Measurements from ENCODE around the gene TCL1B.

Gene TCL1B

DNA sequence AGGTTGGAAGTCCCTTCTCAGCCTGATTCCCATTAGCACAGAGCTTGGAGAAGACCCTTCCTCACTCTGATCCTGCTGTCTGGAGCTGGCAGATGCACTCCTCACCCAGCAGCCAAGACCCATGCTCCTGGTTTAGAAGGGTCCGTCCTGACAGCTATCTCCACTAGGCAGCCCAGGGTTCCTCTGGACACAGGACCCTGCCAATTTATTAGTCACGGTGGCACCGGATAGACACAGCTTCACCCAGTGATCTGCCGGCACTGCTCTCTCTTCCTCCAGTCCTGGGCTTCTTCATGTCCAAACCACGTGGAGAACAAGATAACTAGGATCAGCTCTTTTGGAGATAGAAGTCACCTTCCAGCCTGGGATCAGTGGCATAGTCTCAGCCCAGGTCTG, 26.2 kb upstream of the TCL1B start:
- DNase-seq = no peak
- no peak overlapping the region for H2AFZ ChIP-seq (ENCODE audit: low read depth, low read length)
- no peak overlapping the region for H2BK15ac ChIP-seq (ENCODE audit: low read depth, poor library complexity, severe bottlenecking)
- no peaks in the 10 kb centered on the region for H3K36me3 ChIP-seq (ENCODE audit: control insufficient read depth in 1 of 2, insufficient read depth in 2 of 2, low read depth in 1 of 2, low read length in 2 of 2)
- no peaks in the 10 kb centered on the region for H3K4me1 ChIP-seq (ENCODE audit: control insufficient read depth, insufficient read depth, low read depth, low read length)
- H3K14ac ChIP-seq (ENCODE audit: low read length in 2 of 2) = no peak overlapping the region
- no peak overlapping the region for H3K27ac ChIP-seq (ENCODE audit: low read length, poor library complexity, severe bottlenecking)
- no peak overlapping the region for H3K4me3 ChIP-seq (ENCODE audit: insufficient read depth in 1 of 2, low read depth in 1 of 2, low read length in 2 of 2)
- no peak overlapping the region for H3K23ac ChIP-seq (ENCODE audit: low read length in 2 of 2)
- peaks cover 8 to 49% of the 10 kb centered on the region in 2 experiments for H3K27me3 ChIP-seq (ENCODE audit: control insufficient read depth in 1 of 2, insufficient read depth in 1 of 2, low read length in 2 of 2)
- H2BK12ac ChIP-seq (ENCODE audit: low read length in 2 of 2) = no peak overlapping the region
- H3K9ac ChIP-seq (ENCODE audit: low read length) = no peak overlapping the region
- H3K4me2 ChIP-seq (ENCODE audit: low read length, poor library complexity, severe bottlenecking) = no peak overlapping the region
- no peaks in the 10 kb centered on the region for H3K79me1 ChIP-seq (replicated peaks; ENCODE audit: low read length, poor library complexity, severe bottlenecking)
- H4K8ac ChIP-seq (ENCODE audit: low read length) = no peak overlapping the region
- H3K9me3 ChIP-seq (ENCODE audit: control insufficient read depth, low read length) = no peaks in the 10 kb centered on the region
- WGBS = 77% methylated on average over 5 of the region's 5 CpGs
- H2BK120ac ChIP-seq (ENCODE audit: low read depth, low read length) = no peak overlapping the region
- no peak overlapping the region for H3K18ac ChIP-seq (ENCODE audit: low read depth in 1 of 2, low read length in 2 of 2)
- H4K91ac ChIP-seq (ENCODE audit: low read length) = no peak overlapping the region
- no peak overlapping the region for H3K4ac ChIP-seq (ENCODE audit: low read depth in 1 of 2, low read length in 2 of 2)
- no peak overlapping the region for H2BK5ac ChIP-seq (ENCODE audit: low read depth, low read length, poor library complexity, severe bottlenecking)
- H2AK5ac ChIP-seq (ENCODE audit: low read length, severe bottlenecking) = no peak overlapping the region

- Histone ChIP-seq H3K27me3 (ENCODE audit: control insufficient read depth in 1 of 2, insufficient read depth in 1 of 2, low read length in 2 of 2) (peaks cover 8 to 52% of the 10 kb centered on the region in 2 experiments), H3K18ac (ENCODE audit: low read depth in 1 of 2, low read length in 2 of 2) (no peak overlapping the region), H3K4me3 (ENCODE audit: insufficient read depth in 1 of 2, low read depth in 1 of 2, low read length in 2 of 2) (no peak overlapping the region), H2BK5ac (ENCODE audit: low read depth, low read length, poor library complexity, severe bottlenecking) (no peak overlapping the region), H3K23ac (ENCODE audit: low read length in 2 of 2) (no peak overlapping the region), H3K9me3 (ENCODE audit: control insufficient read depth, low read length) (no peaks in the 10 kb centered on the region), H3K27ac (ENCODE audit: low read length, poor library complexity, severe bottlenecking) (no peak overlapping the region), H3K4me1 (ENCODE audit: control insufficient read depth, insufficient read depth, low read depth, low read length) (no peaks in the 10 kb centered on the region), H3K79me1 (replicated peaks; ENCODE audit: low read length, poor library complexity, severe bottlenecking) (no peaks in the 10 kb centered on the region), H2BK15ac (ENCODE audit: low read depth, poor library complexity, severe bottlenecking) (no peak overlapping the region), H4K8ac (ENCODE audit: low read length) (no peak overlapping the region), H2BK120ac (ENCODE audit: low read depth, low read length) (no peak overlapping the region), H3K4me2 (ENCODE audit: low read length, poor library complexity, severe bottlenecking) (no peak overlapping the region), H3K14ac (ENCODE audit: low read length in 2 of 2) (no peak overlapping the region), H3K4ac (ENCODE audit: low read depth in 1 of 2, low read length in 2 of 2) (no peak overlapping the region), H3K36me3 (ENCODE audit: control insufficient read depth in 1 of 2, insufficient read depth in 2 of 2, low read depth in 1 of 2, low read length in 2 of 2) (no peaks in the 10 kb centered on the region), H3K9ac (ENCODE audit: low read length) (no peak overlapping the region), H4K91ac (ENCODE audit: low read length) (no peak overlapping the region), H2BK12ac (ENCODE audit: low read length in 2 of 2) (no peak overlapping the region), H2AFZ (ENCODE audit: low read depth, low read length) (no peak overlapping the region), H2AK5ac (ENCODE audit: low read length, severe bottlenecking) (no peak overlapping the region)
- 21% methylated on average over 11 of the region's 13 CpGs for WGBS
- DNase-seq = no peak
Observed at GRCh38 chr14:95660651-95661515, 25.3 kb upstream of the TCL1B start.

DNA sequence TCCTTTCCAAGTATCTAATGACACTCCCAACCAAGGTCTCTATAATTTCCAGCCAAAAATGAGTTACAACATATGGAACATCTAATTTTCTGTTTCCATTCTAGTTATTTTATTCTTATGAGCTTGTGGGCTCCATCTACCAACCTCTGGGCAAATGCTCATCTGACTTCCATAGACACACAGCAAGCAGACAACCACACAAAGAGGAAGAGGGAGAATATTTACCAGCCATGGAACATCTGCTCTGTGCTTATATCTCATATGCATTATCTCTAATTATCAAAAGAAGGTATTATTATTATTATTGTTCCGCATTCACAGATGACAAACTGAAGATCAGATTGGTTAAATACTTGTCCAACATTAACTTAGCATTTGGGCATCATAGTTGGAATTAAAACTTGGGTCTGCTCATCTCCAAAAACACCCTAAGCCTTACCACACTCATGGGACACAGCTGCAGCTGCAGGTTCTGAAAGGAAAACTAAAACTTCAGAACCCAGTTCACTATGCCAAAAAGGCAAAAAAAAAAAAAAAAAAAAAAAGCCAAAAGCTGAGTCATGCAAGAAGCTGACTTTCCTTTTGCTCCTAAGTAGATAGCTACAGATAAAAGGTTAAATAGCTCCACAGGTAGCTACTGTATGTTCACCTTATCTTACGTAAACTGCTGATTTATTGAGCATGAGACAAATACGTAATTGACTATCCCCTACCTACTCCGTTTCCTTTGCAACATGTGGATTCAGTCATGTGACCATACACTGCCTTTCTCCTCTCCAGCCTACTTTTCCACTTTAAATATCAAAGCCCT, 23.6 kb upstream of the TCL1B start:
- Histone ChIP-seq H2BK15ac (ENCODE audit: low read depth, poor library complexity, severe bottlenecking) (no peak overlapping the region), H3K9ac (ENCODE audit: low read length) (no peak overlapping the region), H3K27ac (ENCODE audit: low read length, poor library complexity, severe bottlenecking) (no peak overlapping the region), H2BK120ac (ENCODE audit: low read depth, low read length) (no peak overlapping the region), H3K18ac (ENCODE audit: low read depth in 1 of 2, low read length in 2 of 2) (no peak overlapping the region), H3K4me1 (ENCODE audit: control insufficient read depth, insufficient read depth, low read depth, low read length) (no peaks in the 10 kb centered on the region), H3K36me3 (ENCODE audit: control insufficient read depth in 1 of 2, insufficient read depth in 2 of 2, low read depth in 1 of 2, low read length in 2 of 2) (no peaks in the 10 kb centered on the region), H3K4me3 (ENCODE audit: insufficient read depth in 1 of 2, low read depth in 1 of 2, low read length in 2 of 2) (no peak overlapping the region), H3K9me3 (ENCODE audit: control insufficient read depth, low read length) (no peaks in the 10 kb centered on the region), H3K79me1 (replicated peaks; ENCODE audit: low read length, poor library complexity, severe bottlenecking) (no peaks in the 10 kb centered on the region), H3K23ac (ENCODE audit: low read length in 2 of 2) (no peak overlapping the region), H2BK12ac (ENCODE audit: low read length in 2 of 2) (no peak overlapping the region), H2AK5ac (ENCODE audit: low read length, severe bottlenecking) (no peak overlapping the region), H4K91ac (ENCODE audit: low read length) (no peak overlapping the region), H3K27me3 (ENCODE audit: control insufficient read depth in 1 of 2, insufficient read depth in 1 of 2, low read length in 2 of 2) (peaks cover 8 to 67% of the 10 kb centered on the region in 2 experiments), H3K4me2 (ENCODE audit: low read length, poor library complexity, severe bottlenecking) (no peak overlapping the region), H2AFZ (ENCODE audit: low read depth, low read length) (no peak overlapping the region), H3K14ac (ENCODE audit: low read length in 2 of 2) (no peak overlapping the region), H2BK5ac (ENCODE audit: low read depth, low read length, poor library complexity, severe bottlenecking) (no peak overlapping the region), H3K4ac (ENCODE audit: low read depth in 1 of 2, low read length in 2 of 2) (no peak overlapping the region), H4K8ac (ENCODE audit: low read length) (no peak overlapping the region)
- 71% methylated on average over 4 of the region's 4 CpGs for WGBS
- no peak for DNase-seq

GRCh38 chr14:95663226-95663797, 22.9 kb upstream of the TCL1B start:
- Histone ChIP-seq H2BK12ac (ENCODE audit: low read length in 2 of 2) (no peak overlapping the region), H3K4me2 (ENCODE audit: low read length, poor library complexity, severe bottlenecking) (no peak overlapping the region), H2AK5ac (ENCODE audit: low read length, severe bottlenecking) (no peak overlapping the region), H3K36me3 (ENCODE audit: control insufficient read depth in 1 of 2, insufficient read depth in 2 of 2, low read depth in 1 of 2, low read length in 2 of 2) (no peaks in the 10 kb centered on the region), H3K9ac (ENCODE audit: low read length) (no peak overlapping the region), H3K23ac (ENCODE audit: low read length in 2 of 2) (no peak overlapping the region), H3K79me1 (replicated peaks; ENCODE audit: low read length, poor library complexity, severe bottlenecking) (no peaks in the 10 kb centered on the region), H4K91ac (ENCODE audit: low read length) (no peak overlapping the region), H3K27me3 (ENCODE audit: control insufficient read depth in 1 of 2, insufficient read depth in 1 of 2, low read length in 2 of 2) (peaks cover 8 to 74% of the 10 kb centered on the region in 2 experiments), H4K8ac (ENCODE audit: low read length) (no peak overlapping the region), H3K27ac (ENCODE audit: low read length, poor library complexity, severe bottlenecking) (no peak overlapping the region), H3K14ac (ENCODE audit: low read length in 2 of 2) (no peak overlapping the region), H2AFZ (ENCODE audit: low read depth, low read length) (no peak overlapping the region), H2BK5ac (ENCODE audit: low read depth, low read length, poor library complexity, severe bottlenecking) (no peak overlapping the region), H3K9me3 (ENCODE audit: control insufficient read depth, low read length) (no peaks in the 10 kb centered on the region), H3K18ac (ENCODE audit: low read depth in 1 of 2, low read length in 2 of 2) (no peak overlapping the region), H2BK120ac (ENCODE audit: low read depth, low read length) (no peak overlapping the region), H3K4ac (ENCODE audit: low read depth in 1 of 2, low read length in 2 of 2) (no peak overlapping the region), H3K4me1 (ENCODE audit: control insufficient read depth, insufficient read depth, low read depth, low read length) (no peaks in the 10 kb centered on the region), H3K4me3 (ENCODE audit: insufficient read depth in 1 of 2, low read depth in 1 of 2, low read length in 2 of 2) (no peak overlapping the region), H2BK15ac (ENCODE audit: low read depth, poor library complexity, severe bottlenecking) (no peak overlapping the region)
- no peak for DNase-seq
- WGBS = 45% methylated on average over 2 of the region's 5 CpGs
